HT1080 (cell line): Measurements from ENCODE around the gene RAP1B. TPM values are rescaled to one million over a fixed set of nuclear protein-coding genes. Genes with fewer than 3 reads are reported as not detected.

Experiments used
- DNase-seq: peaks from one replicate; pipeline ENCODE4 v3.0.0-alpha.2; 2015; ENCODE audit warnings: low read depth
- total RNA-seq: library from RNA; depleted of rRNA; stranded (reverse); fragments of >200 nt; shearing (Covaris generic); gene quantifications from 2 replicates; pipeline ENCODE4 v1.2.3, GENCODE V29; 2014

The RAP1B gene
- total RNA-seq, 1 experiment from 2014 or later, result 229 TPM

- no peak for DNase-seq
Measured at GRCh38 chr12:68611806-68612160, 1.1 kb downstream of the RAP1B start.

DNA sequence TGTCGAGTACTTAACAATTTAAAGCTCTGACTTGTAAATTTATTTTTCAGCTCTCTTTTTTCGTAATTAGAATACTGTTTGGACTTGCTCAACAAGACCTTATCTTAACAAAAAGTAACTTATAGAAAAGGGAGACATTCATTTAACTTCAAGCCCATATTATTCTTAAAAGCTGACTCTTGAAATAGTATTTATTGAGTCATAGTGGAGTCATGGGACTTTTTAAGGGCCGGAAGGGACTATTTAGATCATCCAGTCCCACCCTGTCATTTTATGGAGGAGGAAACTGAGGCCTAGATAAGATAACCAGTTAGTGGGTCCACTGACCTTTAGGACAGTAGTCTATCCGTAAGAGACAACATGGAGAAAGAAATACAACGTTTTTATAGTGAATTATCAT, 1.5 kb downstream of the RAP1B start:
- peak; percentile 34 for DNase-seq

GRCh38 chr12:68612697-68613096, 2.0 kb downstream of the RAP1B start:
- DNase-seq, result no peak

- no peak for DNase-seq
Measured at GRCh38 chr12:68613209-68613904, 2.7 kb downstream of the RAP1B start.

DNA sequence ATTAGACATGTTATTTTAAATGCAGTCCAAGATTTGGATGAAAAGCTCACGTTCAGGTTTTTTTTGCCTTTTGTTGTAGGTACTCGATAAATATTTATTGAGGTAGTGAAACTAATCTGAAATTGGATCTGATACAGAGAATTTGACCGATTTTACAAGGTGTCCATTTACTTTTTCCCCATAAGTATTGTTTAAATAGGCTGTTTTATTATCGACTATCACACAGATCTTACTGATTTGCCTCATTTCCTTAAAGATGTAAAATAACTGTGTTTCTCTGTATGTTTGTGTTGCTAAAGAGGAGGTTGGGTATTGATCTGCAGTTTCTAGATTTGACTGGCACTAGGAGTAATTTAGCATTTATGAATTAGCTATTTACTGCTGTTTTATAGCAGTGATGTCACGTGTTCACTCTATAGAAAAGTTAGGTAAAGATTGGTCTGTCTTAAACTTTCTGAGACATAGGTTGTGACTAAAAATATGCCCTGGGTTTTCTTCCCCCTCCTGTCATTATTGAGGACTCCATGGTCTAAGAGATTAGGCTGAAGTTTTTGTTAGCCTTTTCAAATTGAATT, 3.5 kb downstream of the RAP1B start:
- DNase-seq, result no peak

DNA sequence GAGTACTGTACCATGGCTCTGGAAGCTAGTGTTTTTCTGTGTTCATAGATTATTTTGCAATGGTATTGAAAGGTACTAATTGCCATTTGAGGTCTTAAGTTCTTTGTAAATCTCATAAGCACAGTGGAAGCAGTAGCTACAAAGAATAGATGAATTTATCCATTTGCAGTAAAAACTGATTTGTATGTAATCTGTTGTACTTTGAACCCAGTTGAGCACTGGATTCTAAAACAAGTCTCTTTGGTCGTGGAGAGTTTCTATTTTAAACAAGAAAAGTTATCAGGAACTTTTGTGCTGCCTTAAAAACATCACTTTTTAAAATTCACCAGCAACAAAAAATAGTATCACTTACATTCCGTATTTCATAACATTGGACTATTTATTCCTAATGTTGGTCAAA, 4.1 kb downstream of the RAP1B start:
- no peak for DNase-seq

DNA sequence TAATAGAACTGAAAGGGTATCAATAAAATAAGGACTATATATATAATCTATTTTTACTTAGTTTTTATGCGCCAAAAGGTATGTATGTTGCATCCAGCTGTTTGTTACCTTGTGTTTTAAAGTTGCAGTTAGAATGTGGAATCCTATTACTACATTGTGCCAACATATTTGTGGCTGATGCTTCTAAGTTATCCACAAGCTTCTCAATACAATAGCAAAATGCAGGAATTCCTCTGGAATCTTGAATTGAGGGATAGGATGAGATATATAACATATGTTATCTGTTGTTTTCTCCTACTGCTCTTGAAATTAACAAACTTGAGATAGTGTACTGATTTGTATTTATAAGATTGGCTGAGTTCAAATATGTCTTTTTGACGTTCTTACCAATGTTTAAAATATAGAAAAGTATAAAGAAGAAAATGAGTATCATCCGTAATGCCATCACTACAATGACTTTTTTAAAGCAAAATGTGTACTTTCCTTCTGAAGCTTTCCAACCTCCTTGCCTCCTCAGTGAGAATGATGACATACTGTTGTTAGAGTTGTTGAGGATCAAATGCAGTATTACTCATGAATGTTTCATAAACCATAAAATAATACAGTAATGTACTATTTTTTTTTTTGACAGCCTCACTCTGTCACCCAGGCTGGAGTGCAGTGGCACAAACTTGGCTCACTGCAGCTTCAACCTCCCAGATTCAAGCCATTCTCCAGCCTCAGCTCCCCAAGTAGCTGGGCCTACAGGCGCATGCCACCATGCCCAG, 6.6 kb downstream of the RAP1B start:
- no peak for DNase-seq

DNA sequence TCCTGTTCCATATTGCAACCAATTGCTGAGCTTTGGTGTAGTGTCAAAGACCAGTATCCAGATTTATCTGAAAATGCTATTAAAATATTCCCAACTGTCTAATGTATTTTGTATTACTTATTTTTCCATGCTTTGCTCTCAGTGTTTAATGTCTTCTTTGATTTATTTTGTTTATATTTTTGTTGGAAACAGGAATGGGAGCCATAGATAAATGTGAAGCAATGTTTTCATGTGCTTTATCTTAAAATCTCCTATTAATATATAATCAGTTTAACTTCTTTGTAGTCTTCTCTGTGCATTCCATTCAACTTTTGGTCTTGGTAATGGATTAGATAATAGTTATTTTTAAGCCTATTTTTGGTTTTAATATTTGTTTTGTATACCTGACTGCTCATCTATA, 8.8 kb downstream of the RAP1B start:
- DNase-seq, result no peak

- DNase-seq, result no peak
Measured at GRCh38 chr12:68620519-68621471, 10.1 kb downstream of the RAP1B start.

DNA sequence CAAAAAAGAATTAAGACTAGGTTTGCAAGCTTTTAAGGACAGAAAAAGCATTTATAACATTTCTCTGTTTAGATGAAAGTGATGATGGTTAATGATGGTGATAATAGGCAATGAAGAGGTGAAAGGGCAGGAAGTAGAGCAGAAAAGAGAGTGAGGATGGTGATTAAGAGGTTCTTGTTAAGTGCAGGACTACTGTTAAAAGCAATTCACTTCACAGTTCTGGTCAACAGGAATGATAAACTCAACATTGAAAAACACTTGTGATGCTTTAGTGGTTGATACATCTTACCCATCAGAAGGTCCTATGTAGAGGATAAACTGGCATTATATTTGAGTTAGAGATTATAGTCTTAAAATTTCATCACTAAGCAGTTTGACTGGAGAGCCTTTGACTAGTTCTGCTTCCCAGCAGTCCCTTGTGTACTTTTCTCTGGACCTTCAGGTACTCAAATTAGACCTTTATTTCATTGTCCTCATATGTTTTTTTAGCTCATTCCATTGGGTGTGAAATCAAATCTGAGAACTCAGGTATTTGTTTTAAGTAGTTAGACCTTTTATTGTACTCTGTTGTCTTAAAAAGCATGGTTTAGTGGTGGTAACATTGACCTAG, 10.9 kb downstream of the RAP1B start:
- no peak for DNase-seq

DNA sequence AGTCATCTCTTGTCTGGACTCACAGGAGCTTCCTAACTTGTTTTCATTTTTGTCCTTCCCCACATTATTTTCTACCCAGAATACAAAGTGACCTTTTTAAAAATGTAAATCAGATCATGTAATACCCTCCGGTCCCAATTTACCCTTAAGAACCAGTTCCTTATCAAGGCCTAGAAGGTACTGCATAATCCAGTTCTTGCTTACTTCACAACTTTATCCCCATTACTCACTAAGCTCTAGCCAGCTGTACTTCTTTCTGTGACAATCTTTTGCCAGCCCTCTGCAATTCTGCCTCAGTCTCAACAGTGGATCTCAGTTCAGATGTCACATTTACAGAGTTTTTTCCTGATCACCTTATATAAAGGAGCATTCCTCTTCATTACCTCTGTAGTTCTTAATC, 11.6 kb downstream of the RAP1B start:
- no peak for DNase-seq

- no peak for DNase-seq
Measured at GRCh38 chr12:68623059-68623458, 12.4 kb downstream of the RAP1B start.

- DNase-seq, result no peak
Measured at GRCh38 chr12:68623984-68624383, 13.3 kb downstream of the RAP1B start.

DNA sequence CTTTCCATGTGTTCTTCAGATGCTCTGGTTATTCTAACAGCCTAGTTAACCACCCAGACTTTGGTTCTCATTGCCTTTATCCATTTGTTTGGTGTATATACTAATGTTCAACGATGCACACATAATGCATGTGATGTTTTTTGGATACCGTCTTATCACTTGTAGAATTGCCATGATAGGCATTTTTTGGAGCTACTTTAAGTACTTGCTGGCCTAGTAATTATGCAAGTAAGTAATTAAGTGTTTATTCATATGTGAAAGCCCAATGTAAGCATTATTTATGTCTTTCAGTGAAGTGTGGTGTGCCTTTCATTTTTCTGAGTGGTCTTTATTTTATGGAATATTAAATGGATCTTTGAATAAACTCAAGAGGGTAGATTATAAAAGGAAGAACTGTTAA, 14.2 kb downstream of the RAP1B start:
- no peak for DNase-seq

GRCh38 chr12:68627673-68628319, 17.1 kb downstream of the RAP1B start:
- no peak for DNase-seq

DNA sequence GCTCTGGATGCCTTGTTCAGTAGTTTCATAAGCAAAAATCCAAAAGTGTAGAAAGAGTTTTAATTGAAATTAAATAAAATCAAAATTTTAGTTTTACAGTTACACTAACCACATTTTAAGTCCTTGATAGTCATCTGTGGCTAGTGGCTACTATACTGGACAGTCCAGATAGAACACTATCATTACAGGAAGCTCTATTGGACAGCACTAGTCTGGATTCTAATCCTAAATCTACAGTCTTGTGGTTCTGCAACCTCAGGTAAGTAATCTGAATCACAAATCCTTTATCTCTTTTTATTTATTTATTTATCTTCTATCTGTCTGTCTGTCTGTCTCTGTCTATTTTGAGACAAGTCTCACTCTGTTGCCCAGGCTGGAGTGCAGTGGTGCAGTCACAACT, 18.0 kb downstream of the RAP1B start:
- no peak for DNase-seq

DNA sequence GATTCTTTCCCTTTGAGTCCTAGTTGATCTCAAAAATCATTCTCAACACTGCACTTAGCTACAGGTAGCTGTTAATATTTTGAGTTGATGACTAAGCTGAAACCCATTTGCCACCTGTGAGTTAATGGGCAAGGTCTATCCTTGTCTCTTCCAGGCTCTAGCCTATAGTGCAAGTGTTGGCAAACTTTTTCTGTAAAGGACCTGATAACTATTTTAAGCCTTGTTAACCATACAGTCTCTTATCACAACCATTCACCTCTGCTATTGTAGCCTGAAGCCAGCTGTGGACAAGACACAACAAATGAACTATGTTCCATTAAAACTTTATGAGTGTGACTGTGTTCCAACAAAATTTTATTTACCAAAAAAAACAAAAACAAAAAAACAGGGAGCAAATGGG, 19.4 kb downstream of the RAP1B start:
- DNase-seq, result no peak

DNA sequence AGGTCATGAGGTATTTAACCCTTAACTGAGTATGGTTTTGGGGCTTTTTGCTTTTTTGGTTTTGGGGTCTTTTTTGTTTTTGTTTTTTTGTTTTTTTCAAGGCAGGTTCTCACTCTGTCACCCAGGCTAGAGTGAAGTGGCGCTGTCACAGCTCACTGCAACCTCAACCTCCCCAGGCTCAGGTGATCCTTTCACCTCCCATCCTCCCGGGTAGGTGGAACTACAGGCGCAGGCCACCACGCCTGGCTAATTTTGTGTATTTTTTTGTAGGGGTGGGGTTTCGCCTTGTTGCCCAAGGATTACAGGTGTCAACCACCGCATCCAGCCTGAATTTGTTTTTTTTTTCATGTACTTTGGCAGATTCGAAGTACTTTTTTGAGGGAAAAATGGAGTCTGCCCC, 19.9 kb downstream of the RAP1B start:
- DNase-seq, result no peak

- DNase-seq, result no peak
Measured at GRCh38 chr12:68631227-68631626, 20.5 kb downstream of the RAP1B start.

DNA sequence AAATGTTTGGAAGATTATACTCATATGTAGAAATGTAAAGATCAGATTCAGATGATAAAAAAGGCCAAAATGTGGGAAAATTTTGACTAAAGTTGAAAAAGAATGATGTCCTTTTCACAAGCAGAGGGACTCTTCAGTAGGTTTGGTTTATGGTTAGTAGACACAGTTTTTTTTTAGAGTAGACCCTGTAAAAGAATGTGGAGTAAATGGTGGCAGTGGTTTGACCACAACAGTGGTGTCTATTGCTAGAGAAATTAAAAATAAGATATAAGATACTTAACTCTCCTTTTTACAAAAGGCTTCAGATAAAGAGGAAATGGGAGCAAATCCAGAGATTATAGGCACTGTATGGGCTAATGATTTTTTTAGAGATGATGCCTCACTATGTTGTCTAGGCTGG, 21.8 kb downstream of the RAP1B start:
- no peak for DNase-seq
